Measurements from ENCODE around the gene SEMA6A. TPM values are rescaled to one million over a fixed set of nuclear protein-coding genes. Genes with fewer than 3 reads are reported as not detected.

The SEMA6A gene
- total RNA-seq, 1 donor from 2014 or later = 2.6 TPM

GRCh38 chr5:116561658-116562057 is 13.0 kb downstream of the SEMA6A start:
- Mint-ChIP-seq H3K27me3 (ENCODE audit: unreplicated experiment) (peaks cover 5% of the 10 kb centered on the region), H3K4me3 (ENCODE audit: unreplicated experiment) (no peak overlapping the region), H3K9me3 (ENCODE audit: unreplicated experiment) (no peaks in the 10 kb centered on the region), H3K27ac (ENCODE audit: unreplicated experiment) (no peak overlapping the region), H3K4me1 (ENCODE audit: unreplicated experiment) (no peaks in the 10 kb centered on the region), H3K36me3 (ENCODE audit: unreplicated experiment) (no peaks in the 10 kb centered on the region)
- DNase-seq (ENCODE audit: extremely low spot score, unreplicated experiment) = no peak
- TF ChIP-seq CTCF (IDR thresholded peaks at IDR 0.05) = no peak

GRCh38 chr5:116559673-116560164 is 14.9 kb downstream of the SEMA6A start:
- H3K4me3 Mint-ChIP-seq (ENCODE audit: unreplicated experiment) = no peak overlapping the region
- no peaks in the 10 kb centered on the region for H3K4me1 Mint-ChIP-seq (ENCODE audit: unreplicated experiment)
- no peak overlapping the region for H3K27ac Mint-ChIP-seq (ENCODE audit: unreplicated experiment)
- TF ChIP-seq CTCF (IDR thresholded peaks at IDR 0.05) = no peak
- H3K9me3 Mint-ChIP-seq (ENCODE audit: unreplicated experiment) = no peaks in the 10 kb centered on the region
- H3K36me3 Mint-ChIP-seq (ENCODE audit: unreplicated experiment) = no peaks in the 10 kb centered on the region
- peaks cover 2% of the 10 kb centered on the region for H3K27me3 Mint-ChIP-seq (ENCODE audit: unreplicated experiment)
- no peak for DNase-seq (ENCODE audit: extremely low spot score, unreplicated experiment)

GRCh38 chr5:116559239-116559638 is 15.4 kb downstream of the SEMA6A start:
- no peaks in the 10 kb centered on the region for H3K4me1 Mint-ChIP-seq (ENCODE audit: unreplicated experiment)

GRCh38 chr5:116557669-116558271 is 16.9 kb downstream of the SEMA6A start:
- DNase-seq (ENCODE audit: extremely low spot score, unreplicated experiment) = no peak
- no peaks in the 10 kb centered on the region for H3K4me1 Mint-ChIP-seq (ENCODE audit: unreplicated experiment)
- peak; percentile 74 for TF ChIP-seq CTCF (IDR thresholded peaks at IDR 0.05)

More at GRCh38 chr5:116559239-116559638, 15.4 kb downstream of the SEMA6A start:
- H3K36me3 Mint-ChIP-seq (ENCODE audit: unreplicated experiment) = no peaks in the 10 kb centered on the region
- peaks cover 2% of the 10 kb centered on the region for H3K27me3 Mint-ChIP-seq (ENCODE audit: unreplicated experiment)
- H3K4me3 Mint-ChIP-seq (ENCODE audit: unreplicated experiment) = no peak overlapping the region
- no peak for DNase-seq (ENCODE audit: extremely low spot score, unreplicated experiment)
- no peaks in the 10 kb centered on the region for H3K9me3 Mint-ChIP-seq (ENCODE audit: unreplicated experiment)
- no peak for TF ChIP-seq CTCF (IDR thresholded peaks at IDR 0.05)
- H3K27ac Mint-ChIP-seq (ENCODE audit: unreplicated experiment) = no peak overlapping the region

GRCh38 chr5:116554764-116555163 is 19.9 kb downstream of the SEMA6A start:
- no peaks in the 10 kb centered on the region for H3K36me3 Mint-ChIP-seq (ENCODE audit: unreplicated experiment)
- H3K9me3 Mint-ChIP-seq (ENCODE audit: unreplicated experiment) = no peaks in the 10 kb centered on the region
- no peaks in the 10 kb centered on the region for H3K27me3 Mint-ChIP-seq (ENCODE audit: unreplicated experiment)
- H3K4me3 Mint-ChIP-seq (ENCODE audit: unreplicated experiment) = no peak overlapping the region
- peaks cover 2% of the 10 kb centered on the region for H3K4me1 Mint-ChIP-seq (ENCODE audit: unreplicated experiment)
- H3K27ac Mint-ChIP-seq (ENCODE audit: unreplicated experiment) = no peak overlapping the region
- no peak for TF ChIP-seq CTCF (IDR thresholded peaks at IDR 0.05)
- DNase-seq (ENCODE audit: extremely low spot score, unreplicated experiment) = no peak

More at GRCh38 chr5:116557669-116558271, 16.9 kb downstream of the SEMA6A start:
- Mint-ChIP-seq H3K27ac (ENCODE audit: unreplicated experiment) (no peak overlapping the region), H3K4me3 (ENCODE audit: unreplicated experiment) (no peak overlapping the region), H3K27me3 (ENCODE audit: unreplicated experiment) (peaks cover 2% of the 10 kb centered on the region), H3K9me3 (ENCODE audit: unreplicated experiment) (no peaks in the 10 kb centered on the region), H3K36me3 (ENCODE audit: unreplicated experiment) (no peaks in the 10 kb centered on the region)

Measured in osteocyte (in vitro differentiated cells).